ENCODE measurements around the gene LMAN1. TPM values are rescaled to one million over a fixed set of nuclear protein-coding genes. Genes with fewer than 3 reads are reported as not detected.

The LMAN1 gene
- total and polyA plus RNA-seq, 2 of the 13 experiments (the other 11 are each of a cell fraction or from before 2014, with no cell fraction given), result 127 to 131 TPM

DNA sequence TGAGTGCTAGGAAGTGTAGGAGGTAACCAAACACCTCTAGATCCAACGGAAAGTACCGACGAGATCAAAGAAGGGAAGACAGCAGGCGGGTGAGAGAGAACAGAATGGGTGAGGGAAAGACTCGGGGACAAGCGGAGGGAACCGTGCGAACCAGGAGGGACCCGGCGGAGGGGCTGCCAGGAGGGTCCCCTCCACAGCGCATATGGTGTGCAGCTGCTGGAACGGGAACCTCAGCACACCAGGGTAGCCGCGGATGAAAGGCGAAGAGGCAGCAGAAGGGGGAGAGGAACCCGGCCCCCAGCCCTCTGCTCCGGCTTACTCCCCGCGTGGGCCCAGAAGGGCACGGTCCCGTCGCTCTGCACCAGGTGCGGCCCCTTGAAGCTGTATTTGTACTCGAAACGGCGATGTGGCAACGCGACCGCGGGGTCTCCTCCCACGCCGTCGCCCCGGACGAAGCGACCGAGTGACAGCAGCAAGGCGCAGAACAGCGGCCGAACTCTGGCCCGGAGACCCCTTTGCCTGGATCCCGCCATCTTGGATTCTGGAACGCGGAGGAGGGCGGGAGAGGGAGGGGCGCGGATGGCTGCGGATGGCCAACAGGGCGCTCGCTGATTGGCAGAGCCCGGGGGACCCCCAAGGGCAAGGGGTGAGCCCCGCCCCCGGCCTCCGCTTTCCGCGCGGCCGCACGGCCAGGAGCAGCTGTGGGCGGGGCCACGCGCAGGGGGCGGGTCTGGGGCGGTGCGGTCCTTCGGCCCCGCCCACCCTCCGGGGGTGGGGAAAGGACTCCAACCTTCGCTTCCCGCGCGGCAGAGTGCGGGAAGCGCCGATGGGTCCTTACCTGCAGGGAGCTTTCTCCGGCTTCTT lies at the start of gene LMAN1 (continued):
- TF ChIP-seq FUBP1 (CRISPR knock-in tag; IDR thresholded peaks at IDR 0.05; ENCODE audit: borderline replicate concordance), result no peak
- no peak; the same call in 1 of the 2 replicates for TF ChIP-seq TARDBP (CRISPR knock-in tag; IDR thresholded peaks at IDR 0.05)
- TF ChIP-seq ZNF3 (CRISPR knock-in tag; IDR thresholded peaks at IDR 0.05), result no peak
- no peak; the same call in 1 of the 2 replicates for TF ChIP-seq ZNF792 (CRISPR knock-in tag; IDR thresholded peaks at IDR 0.05)
- TF ChIP-seq ZNF282 (IDR thresholded peaks at IDR 0.05; ENCODE audit: partially characterized antibody), result no peak
- TF ChIP-seq, protein P1, sequence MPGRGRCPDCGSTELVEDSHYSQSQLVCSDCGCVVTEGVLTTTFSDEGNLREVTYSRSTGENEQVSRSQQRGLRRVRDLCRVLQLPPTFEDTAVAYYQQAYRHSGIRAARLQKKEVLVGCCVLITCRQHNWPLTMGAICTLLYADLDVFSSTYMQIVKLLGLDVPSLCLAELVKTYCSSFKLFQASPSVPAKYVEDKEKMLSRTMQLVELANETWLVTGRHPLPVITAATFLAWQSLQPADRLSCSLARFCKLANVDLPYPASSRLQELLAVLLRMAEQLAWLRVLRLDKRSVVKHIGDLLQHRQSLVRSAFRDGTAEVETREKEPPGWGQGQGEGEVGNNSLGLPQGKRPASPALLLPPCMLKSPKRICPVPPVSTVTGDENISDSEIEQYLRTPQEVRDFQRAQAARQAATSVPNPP (CRISPR knock-in tag; IDR thresholded peaks at IDR 0.05), result no peak; the same call in 1 of the 2 replicates
- TF ChIP-seq ZNF780A (CRISPR knock-in tag; IDR thresholded peaks at IDR 0.05), result no peak
- no peak for TF ChIP-seq RCOR2 (CRISPR knock-in tag; IDR thresholded peaks at IDR 0.05)
- TF ChIP-seq DMTF1 (CRISPR knock-in tag; IDR thresholded peaks at IDR 0.05), result no peak
- no peak for TF ChIP-seq ZNF251 (CRISPR knock-in tag; IDR thresholded peaks at IDR 0.05)
- no peak for TF ChIP-seq NCOA5 (CRISPR knock-in tag; IDR thresholded peaks at IDR 0.05)
- peak; percentile 64; the same call in 1 of the 2 replicates for TF ChIP-seq ZBTB26 (CRISPR knock-in tag; IDR thresholded peaks at IDR 0.05; ENCODE audit: borderline replicate concordance)
- no peak for TF ChIP-seq RORA (CRISPR knock-in tag; IDR thresholded peaks at IDR 0.05)
- no peak for TF ChIP-seq RFXANK (CRISPR knock-in tag; IDR thresholded peaks at IDR 0.05)
- TF ChIP-seq ZBTB38 (CRISPR knock-in tag; IDR thresholded peaks at IDR 0.05), result peak; percentile 44; the same call in 1 of the 2 replicates
- no peak for TF ChIP-seq ZIK1 (CRISPR knock-in tag; IDR thresholded peaks at IDR 0.05; ENCODE audit: borderline replicate concordance, low read depth)
- TF ChIP-seq RAD21 (CRISPR knock-in tag; IDR thresholded peaks at IDR 0.05), result no peak
- peak; percentile 76 to 89 for TF ChIP-seq POLR2A (IDR thresholded peaks at IDR 0.05; ENCODE audit: insufficient read depth in 1 of 2, low read depth in 2 of 2, low read length in 2 of 2)
- TF ChIP-seq FIP1L1 (IDR thresholded peaks at IDR 0.05; ENCODE audit: borderline replicate concordance, insufficient read depth, low read depth, low read length), result no peak
- TF ChIP-seq, protein P2, sequence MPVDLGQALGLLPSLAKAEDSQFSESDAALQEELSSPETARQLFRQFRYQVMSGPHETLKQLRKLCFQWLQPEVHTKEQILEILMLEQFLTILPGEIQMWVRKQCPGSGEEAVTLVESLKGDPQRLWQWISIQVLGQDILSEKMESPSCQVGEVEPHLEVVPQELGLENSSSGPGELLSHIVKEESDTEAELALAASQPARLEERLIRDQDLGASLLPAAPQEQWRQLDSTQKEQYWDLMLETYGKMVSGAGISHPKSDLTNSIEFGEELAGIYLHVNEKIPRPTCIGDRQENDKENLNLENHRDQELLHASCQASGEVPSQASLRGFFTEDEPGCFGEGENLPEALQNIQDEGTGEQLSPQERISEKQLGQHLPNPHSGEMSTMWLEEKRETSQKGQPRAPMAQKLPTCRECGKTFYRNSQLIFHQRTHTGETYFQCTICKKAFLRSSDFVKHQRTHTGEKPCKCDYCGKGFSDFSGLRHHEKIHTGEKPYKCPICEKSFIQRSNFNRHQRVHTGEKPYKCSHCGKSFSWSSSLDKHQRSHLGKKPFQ (CRISPR knock-in tag; IDR thresholded peaks at IDR 0.05; ENCODE audit: insufficient replicate concordance), result peak; percentile 77
- no peak for TF ChIP-seq ZNF446 (CRISPR knock-in tag; IDR thresholded peaks at IDR 0.05)
